Measurements from ENCODE around the gene ATAD2B.

Gene ATAD2B

GRCh38 chr2:23836505-23836904 lies 90.4 kb downstream of the ATAD2B start:
- no peak for DNase-seq

GRCh38 chr2:23835988-23836387 lies 90.9 kb downstream of the ATAD2B start:
- no peak for DNase-seq

GRCh38 chr2:23835423-23835822 lies 91.5 kb downstream of the ATAD2B start:
- no peak for DNase-seq

- no peak for DNase-seq
Observed at GRCh38 chr2:23828986-23829385, 97.9 kb downstream of the ATAD2B start.

GRCh38 chr2:23828256-23828980 lies 98.5 kb downstream of the ATAD2B start:
- no peak for DNase-seq

- DNase-seq = no peak
Observed at GRCh38 chr2:23827287-23827686, 99.6 kb downstream of the ATAD2B start.

- no peak for DNase-seq
Observed at GRCh38 chr2:23826771-23827170, 100.2 kb downstream of the ATAD2B start.

- DNase-seq = no peak
Observed at GRCh38 chr2:23826040-23826439, 100.9 kb downstream of the ATAD2B start.

GRCh38 chr2:23824777-23825212 lies 102.1 kb downstream of the ATAD2B start:
- DNase-seq = no peak

GRCh38 chr2:23823863-23824262 lies 103.1 kb downstream of the ATAD2B start:
- DNase-seq = no peak

- no peak for DNase-seq
Observed at GRCh38 chr2:23814963-23815362, 112.0 kb downstream of the ATAD2B start.

- no peak for DNase-seq
Observed at GRCh38 chr2:23813438-23813837, 113.5 kb downstream of the ATAD2B start.

GRCh38 chr2:23809150-23809549 lies 117.8 kb downstream of the ATAD2B start:
- DNase-seq = no peak

GRCh38 chr2:23806665-23807249 lies 120.2 kb downstream of the ATAD2B start:
- DNase-seq = no peak

GRCh38 chr2:23806201-23806600 lies 120.7 kb downstream of the ATAD2B start:
- no peak for DNase-seq

- DNase-seq = no peak
Observed at GRCh38 chr2:23803965-23804542, 122.9 kb downstream of the ATAD2B start.

- no peak for DNase-seq
Observed at GRCh38 chr2:23803264-23803964, 123.5 kb downstream of the ATAD2B start.

GRCh38 chr2:23801396-23801795 lies 125.5 kb downstream of the ATAD2B start:
- no peak for DNase-seq

GRCh38 chr2:23794234-23794633 lies 132.7 kb downstream of the ATAD2B start:
- no peak for DNase-seq

GRCh38 chr2:23793476-23793875 lies 133.4 kb downstream of the ATAD2B start:
- DNase-seq = no peak

GRCh38 chr2:23791030-23791429 lies 135.9 kb downstream of the ATAD2B start:
- no peak for DNase-seq

- no peak for DNase-seq
Observed at GRCh38 chr2:23789012-23789411, 137.9 kb downstream of the ATAD2B start.

GRCh38 chr2:23788100-23788499 lies 138.8 kb downstream of the ATAD2B start:
- no peak for DNase-seq

GRCh38 chr2:23784971-23785370 lies 142.0 kb downstream of the ATAD2B start:
- DNase-seq = no peak

All from NCI-H1436 treated with DMSO at 0.1 percent for 48 hours (cell line).